ENCODE data around the gene VTCN1.
A peak's percentile ranks its signal among the peaks of the same experiment; 100 is the strongest.
"Not testable (repeated sequence)": the region's sequence is repeated elsewhere in the genome, so short reads cannot be mapped to it uniquely, and the experiment has no call there.

Gene VTCN1

GRCh38 chr1:117162816-117163215 lies 47.9 kb downstream of the VTCN1 start:
- DNase-seq: no peak

- DNase-seq: no peak
Observed at GRCh38 chr1:117161887-117162286, 48.8 kb downstream of the VTCN1 start.

- DNase-seq: not testable (repeated sequence)
Observed at GRCh38 chr1:117151305-117151704, 59.4 kb downstream of the VTCN1 start.

GRCh38 chr1:117150316-117150715 lies 60.4 kb downstream of the VTCN1 start:
- DNase-seq: no peak

- DNase-seq: no peak
Observed at GRCh38 chr1:117147856-117148588, 62.7 kb downstream of the VTCN1 start.

- no peak for DNase-seq
Observed at GRCh38 chr1:117147341-117147831, 63.3 kb downstream of the VTCN1 start.

- peak; percentile 79 for DNase-seq
Observed at GRCh38 chr1:117146575-117147340, 64.0 kb downstream of the VTCN1 start.

GRCh38 chr1:117146072-117146471 lies 64.7 kb downstream of the VTCN1 start:
- no peak for DNase-seq

GRCh38 chr1:117143871-117144270 lies 66.9 kb downstream of the VTCN1 start:
- no peak for DNase-seq

GRCh38 chr1:117143172-117143571 lies 67.6 kb downstream of the VTCN1 start:
- DNase-seq: peak; percentile 63

- peak; percentile 48 for DNase-seq
Observed at GRCh38 chr1:117142200-117142599, 68.5 kb downstream of the VTCN1 start.

GRCh38 chr1:117138561-117138960 lies 72.2 kb downstream of the VTCN1 start:
- no peak for DNase-seq

- no peak for DNase-seq
Observed at GRCh38 chr1:117138106-117138505, 72.6 kb downstream of the VTCN1 start.

GRCh38 chr1:117137281-117137855 lies 73.4 kb downstream of the VTCN1 start:
- no peak for DNase-seq

GRCh38 chr1:117136749-117137148 lies 74.0 kb downstream of the VTCN1 start:
- no peak for DNase-seq

GRCh38 chr1:117135329-117135728 lies 75.4 kb downstream of the VTCN1 start:
- DNase-seq: no peak

- DNase-seq: no peak
Observed at GRCh38 chr1:117130526-117130925, 80.2 kb downstream of the VTCN1 start.

GRCh38 chr1:117128323-117129079 lies 82.2 kb downstream of the VTCN1 start:
- no peak for DNase-seq

- no peak for DNase-seq
Observed at GRCh38 chr1:117127795-117128194, 82.9 kb downstream of the VTCN1 start.

- no peak for DNase-seq
Observed at GRCh38 chr1:117124661-117125060, 86.1 kb downstream of the VTCN1 start.

- no peak for DNase-seq
Observed at GRCh38 chr1:117123274-117123673, 87.5 kb downstream of the VTCN1 start.

- no peak for DNase-seq
Observed at GRCh38 chr1:117122330-117123025, 88.2 kb downstream of the VTCN1 start.
